HepG2 (cell line): ENCODE measurements around the gene GPR37.

Experiments
- CTCF ChIP-seq: sonication (generic); formaldehyde crosslinking; IDR thresholded peaks from 2 replicates; pipeline ENCODE4 v1.5.0; 2020; ENCODE audit warnings: mild to moderate bottlenecking, missing genetic modification reagents, moderate library complexity
- ZNF512 ChIP-seq: sonication (generic); formaldehyde crosslinking; IDR thresholded peaks from 2 replicates; pipeline ENCODE4 v1.4.0; 2020; ENCODE audit warnings: mild to moderate bottlenecking, missing genetic modification reagents

- TF ChIP-seq ZNF512 (CRISPR knock-in tag) (no peak), CTCF (CRISPR knock-in tag) (no peak)
Measured at GRCh38 chr7:124751027-124751426, 14.6 kb downstream of the GPR37 start.
